AG04450 (cell line): ENCODE measurements around the gene PDZRN4. TPM values are rescaled to one million over a fixed set of nuclear protein-coding genes. Genes with fewer than 3 reads are reported as not detected.

Experiments used
- CTCF ChIA-PET: fragments of 300-600, 350-600 bp; formaldehyde crosslinking; extraction: SDS; loops from one replicate; lab custom pipeline; 2022; ENCODE audit warnings: antibody characterized with exemption, inconsistent platforms; lab: Charles Lee
- POLR2A ChIA-PET: fragments of 350-600 bp; formaldehyde crosslinking; extraction: SDS; loops from one replicate; lab custom pipeline; 2021; ENCODE audit warnings: antibody characterized with exemption, inconsistent platforms; lab: Yijun Ruan, JAX
- DNase-seq: peaks from one replicate; pipeline ENCODE4 v3.0.0-alpha.2; 2011; ENCODE audit warnings: low read depth, low spot score
- H3K27ac ChIP-seq: one replicate; pipeline ENCODE4 v1.5.1; 2012; ENCODE audit warnings: low read depth, low read length, control low read depth
- H3K27me3 ChIP-seq: one replicate; pipeline ENCODE4 v1.6.0; 2012; ENCODE audit warnings: low read length; ENCODE audit not compliant: control insufficient read depth, insufficient read depth
- H3K4me3 ChIP-seq: 2 replicates; pipeline ENCODE4 v1.5.1; 2011; ENCODE audit warnings: mild to moderate bottlenecking, low read depth, low read length, control low read depth
- H3K9me3 ChIP-seq: 2 replicates; pipeline ENCODE4 v1.5.1; 2012; ENCODE audit warnings: low read length; ENCODE audit not compliant: control insufficient read depth, insufficient read depth
- polyA plus RNA-seq: library from polyadenylated mRNA; depleted of rRNA; stranded (reverse); fragments of >200 nt; gene quantifications from 2 replicates; pipeline ENCODE4 v1.2.3, GENCODE V29; 2011
- TF ChIP-seq, protein P1 (sequence below): IDR thresholded peaks from 2 replicates; pipeline ENCODE4 v1.5.1; 2011; ENCODE audit warnings: low read depth, low read length, control low read depth, inconsistent platforms

The PDZRN4 gene
- polyA plus RNA-seq, 1 experiment: not detected

DNA sequence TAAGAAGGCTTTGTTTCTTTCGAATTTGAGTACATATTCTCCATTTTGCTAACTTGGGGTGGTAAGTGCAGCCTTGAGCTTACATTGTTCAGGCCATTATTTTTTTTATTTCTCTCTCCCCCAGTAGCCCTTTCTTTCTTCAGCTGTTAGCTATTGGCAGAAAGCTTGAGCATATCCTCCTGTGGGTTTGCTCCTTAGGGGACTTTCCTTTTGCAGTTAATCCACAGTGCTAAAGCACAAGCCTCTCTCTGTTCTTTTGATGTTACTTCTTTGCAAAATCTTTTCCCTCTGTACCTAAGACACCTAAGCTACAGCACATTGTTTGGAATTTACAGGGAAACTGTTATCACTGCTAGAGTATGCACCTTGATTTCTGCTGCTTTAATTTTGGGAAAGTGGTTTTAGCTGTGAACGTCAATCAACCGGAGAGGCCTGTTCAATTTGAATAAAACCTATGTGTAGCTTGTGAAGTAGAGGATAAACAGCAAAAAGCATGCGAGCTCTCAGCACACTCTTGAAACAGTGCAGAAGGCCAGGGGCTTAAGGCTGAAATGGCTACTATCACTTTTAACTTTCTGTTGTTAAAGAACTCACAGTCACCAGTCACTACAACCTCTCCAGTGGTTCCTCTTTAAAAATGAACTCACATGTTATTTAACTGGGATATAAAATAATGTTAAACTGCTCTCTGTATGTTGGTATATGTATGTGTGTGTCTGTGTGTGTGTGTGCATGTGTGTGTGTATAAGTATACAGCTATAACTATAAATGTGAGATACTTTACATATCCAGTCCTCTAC, 139.2 kb downstream of the PDZRN4 start:
- CTCF ChIA-PET: no interaction called here

DNA sequence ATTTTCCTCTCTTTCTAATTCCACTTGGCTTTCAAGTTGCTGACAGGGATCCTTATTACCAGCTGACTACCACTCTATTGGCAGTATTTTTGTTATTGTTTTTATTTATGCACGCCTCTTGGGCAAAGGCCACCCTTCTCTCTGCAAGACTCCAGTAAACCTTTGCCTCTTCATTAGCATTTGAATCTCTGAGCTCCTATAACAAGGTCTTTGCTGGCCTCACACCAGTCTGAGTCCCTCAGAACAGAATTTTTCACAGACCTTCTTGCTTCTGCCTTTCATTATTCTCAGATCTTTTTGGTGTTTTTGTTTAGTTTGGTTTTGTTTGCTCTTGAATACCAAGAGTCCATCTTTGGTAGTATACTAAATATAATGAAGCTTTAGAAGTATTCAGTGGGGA, 145.9 kb downstream of the PDZRN4 start:
- POLR2A ChIA-PET: no interaction called here
- no peaks in the 10 kb centered on the region for H3K27me3 ChIP-seq
- no peaks in the 10 kb centered on the region for H3K9me3 ChIP-seq
- CTCF ChIA-PET: no interaction called here
- TF ChIP-seq, protein P1, sequence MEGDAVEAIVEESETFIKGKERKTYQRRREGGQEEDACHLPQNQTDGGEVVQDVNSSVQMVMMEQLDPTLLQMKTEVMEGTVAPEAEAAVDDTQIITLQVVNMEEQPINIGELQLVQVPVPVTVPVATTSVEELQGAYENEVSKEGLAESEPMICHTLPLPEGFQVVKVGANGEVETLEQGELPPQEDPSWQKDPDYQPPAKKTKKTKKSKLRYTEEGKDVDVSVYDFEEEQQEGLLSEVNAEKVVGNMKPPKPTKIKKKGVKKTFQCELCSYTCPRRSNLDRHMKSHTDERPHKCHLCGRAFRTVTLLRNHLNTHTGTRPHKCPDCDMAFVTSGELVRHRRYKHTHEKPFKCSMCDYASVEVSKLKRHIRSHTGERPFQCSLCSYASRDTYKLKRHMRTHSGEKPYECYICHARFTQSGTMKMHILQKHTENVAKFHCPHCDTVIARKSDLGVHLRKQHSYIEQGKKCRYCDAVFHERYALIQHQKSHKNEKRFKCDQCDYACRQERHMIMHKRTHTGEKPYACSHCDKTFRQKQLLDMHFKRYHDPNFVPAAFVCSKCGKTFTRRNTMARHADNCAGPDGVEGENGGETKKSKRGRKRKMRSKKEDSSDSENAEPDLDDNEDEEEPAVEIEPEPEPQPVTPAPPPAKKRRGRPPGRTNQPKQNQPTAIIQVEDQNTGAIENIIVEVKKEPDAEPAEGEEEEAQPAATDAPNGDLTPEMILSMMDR: no peak
- DNase-seq: no peak
- no peak overlapping the region for H3K4me3 ChIP-seq
- H3K27ac ChIP-seq: no peak overlapping the region

More for the DNA sequence above, 139.2 kb downstream of the PDZRN4 start:
- no peak overlapping the region for H3K27ac ChIP-seq
- H3K4me3 ChIP-seq: no peak overlapping the region
- DNase-seq: no peak
- POLR2A ChIA-PET: no interaction called here
- H3K27me3 ChIP-seq: no peaks in the 10 kb centered on the region
- TF ChIP-seq, protein P1: no peak
- H3K9me3 ChIP-seq: no peaks in the 10 kb centered on the region

DNA sequence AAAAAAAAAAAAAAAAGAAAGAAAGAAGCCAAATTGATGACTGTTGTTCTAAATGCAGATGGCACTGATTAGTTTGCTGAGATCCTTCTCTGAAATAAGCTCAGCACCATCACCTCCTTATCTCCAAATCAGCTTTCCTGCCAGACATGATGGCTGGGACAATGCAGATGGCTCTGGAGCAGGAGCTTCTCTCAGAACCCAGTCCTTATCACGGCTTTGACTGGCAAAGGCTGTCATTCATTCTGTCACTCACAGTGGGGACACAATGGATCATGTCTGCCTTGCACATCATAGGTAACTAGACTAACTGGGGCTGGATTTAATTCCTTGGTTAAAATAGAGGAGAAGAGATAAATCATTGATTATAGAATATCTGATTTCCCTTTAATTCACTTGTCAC, 146.3 kb downstream of the PDZRN4 start:
- Histone ChIP-seq H3K27me3 (no peaks in the 10 kb centered on the region), H3K4me3 (no peak overlapping the region), H3K27ac (no peak overlapping the region), H3K9me3 (no peaks in the 10 kb centered on the region)
- DNase-seq: no peak
- CTCF ChIA-PET: no interaction called here
- POLR2A ChIA-PET: no interaction called here
- TF ChIP-seq, protein P1: no peak

DNA sequence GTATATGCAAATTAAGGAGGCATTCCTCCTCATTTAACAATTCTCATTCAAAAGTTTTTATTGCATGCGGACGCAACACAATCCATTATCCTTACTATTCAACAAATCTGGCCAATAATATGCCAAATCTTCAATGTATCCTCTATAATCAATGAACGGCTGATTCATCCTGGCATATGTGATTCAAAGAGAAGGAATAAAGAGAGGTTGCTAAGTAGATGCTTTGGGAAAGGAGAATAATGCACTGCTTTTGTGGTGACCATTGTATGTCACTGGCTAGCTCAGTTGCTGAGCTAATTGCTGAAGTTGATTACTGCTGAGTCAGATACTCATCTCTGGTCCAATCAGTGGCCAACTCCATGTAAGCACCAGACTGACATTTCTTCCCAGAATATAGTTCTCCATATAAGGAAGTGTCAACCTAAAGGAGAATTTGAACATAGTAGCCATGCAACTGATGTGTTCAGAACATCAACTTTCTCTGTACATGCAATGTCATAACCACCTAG, 148.0 kb downstream of the PDZRN4 start:
- Histone ChIP-seq H3K27me3 (no peaks in the 10 kb centered on the region), H3K9me3 (no peaks in the 10 kb centered on the region), H3K4me3 (no peak overlapping the region), H3K27ac (no peak overlapping the region)
- TF ChIP-seq, protein P1: no peak
- DNase-seq: no peak
- ChIA-PET CTCF (no interaction called here), POLR2A (no interaction called here)

DNA sequence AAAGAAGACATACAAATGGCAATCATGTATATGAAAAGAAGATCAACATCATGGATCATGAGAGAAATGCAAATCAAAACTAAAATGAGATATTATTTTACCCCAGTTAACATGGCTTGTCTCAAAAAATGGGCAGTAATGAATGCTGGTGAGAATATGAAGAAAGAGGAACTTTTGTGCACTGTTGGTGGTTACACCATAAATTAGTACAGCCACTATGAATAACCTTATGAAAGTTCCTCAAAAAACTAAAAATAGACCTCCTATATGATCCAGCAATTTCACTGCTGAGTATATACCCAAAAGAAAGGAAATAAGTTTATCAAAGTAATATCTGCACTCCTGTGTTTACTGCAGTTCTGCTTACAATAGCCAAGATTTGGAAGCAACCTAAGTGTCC, 151.7 kb downstream of the PDZRN4 start:
- CTCF ChIA-PET: no interaction called here
- Histone ChIP-seq H3K27ac (no peak overlapping the region), H3K9me3 (no peaks in the 10 kb centered on the region), H3K27me3 (no peaks in the 10 kb centered on the region), H3K4me3 (no peak overlapping the region)
- DNase-seq: no peak
- POLR2A ChIA-PET: no interaction called here
- TF ChIP-seq, protein P1: no peak
